Epithelial cell of proximal tubule (primary cell): ENCODE measurements around the gene HMGCLL1. TPM values are rescaled to one million over a fixed set of nuclear protein-coding genes. Genes with fewer than 3 reads are reported as not detected.

Experiments used
- DNase-seq: peaks from one replicate; pipeline ENCODE4 v3.0.0-alpha.2; 2011; ENCODE audit warnings: low read depth
- H3K4me3 ChIP-seq: 2 replicates; pipeline ENCODE4 v1.5.1; 2011; ENCODE audit warnings: low read depth, mild to moderate bottlenecking, low read length
- CTCF ChIP-seq: conservative IDR thresholded peaks from 2 replicates; pipeline ENCODE4 v1.5.1; 2012; ENCODE audit warnings: low read depth, mild to moderate bottlenecking, low read length
- total RNA-seq: library from RNA; depleted of rRNA; stranded (reverse); fragments of >200 nt; gene quantifications from 2 replicates; pipeline ENCODE4 v1.2.3, GENCODE V29; 2015

The HMGCLL1 gene
- total RNA-seq: 0.06 and 1.4 TPM in 2 replicates

- TF ChIP-seq CTCF: no peak
- no peak for DNase-seq
- H3K4me3 ChIP-seq: peak within 1 kb of the TSS; percentile 51
These were observed at the start of gene HMGCLL1 for GRCh38 chr6:55578537-55579363. TSS of gene HMGCLL1 (minus strand) at chr6:55579192. CDS start at chr6:55579055, 137 bp downstream.

GRCh38 chr6:55621993-55622392 is 43.0 kb upstream of the HMGCLL1 start:
- no peak for DNase-seq
- H3K4me3 ChIP-seq: no peak overlapping the region
- no peak for TF ChIP-seq CTCF

- DNase-seq: no peak
- no peak for TF ChIP-seq CTCF
- H3K4me3 ChIP-seq: no peak overlapping the region
These were observed 42.3 kb upstream of the HMGCLL1 start for GRCh38 chr6:55621244-55621643.

- H3K4me3 ChIP-seq: no peak overlapping the region
- peak; percentile 6 for DNase-seq
- peak; percentile 82 for TF ChIP-seq CTCF
These were observed 38.3 kb upstream of the HMGCLL1 start for GRCh38 chr6:55617272-55617671.

- H3K4me3 ChIP-seq: no peak overlapping the region
- no peak for TF ChIP-seq CTCF
- no peak for DNase-seq
These were observed 25.0 kb upstream of the HMGCLL1 start for GRCh38 chr6:55604021-55604420.

GRCh38 chr6:55601120-55601519 is 22.1 kb upstream of the HMGCLL1 start:
- TF ChIP-seq CTCF: no peak
- no peak overlapping the region for H3K4me3 ChIP-seq
- DNase-seq: no peak

GRCh38 chr6:55594442-55594841 is 15.4 kb upstream of the HMGCLL1 start:
- no peak for TF ChIP-seq CTCF
- DNase-seq: no peak
- no peak overlapping the region for H3K4me3 ChIP-seq
